Activated naive CD8-positive, alpha-beta T cell (primary cell): ENCODE measurements around the gene PARVB.

Experiments used
- H3K27ac Mint-ChIP-seq: one replicate; pipeline ENCODE4 v1.8.0; 2021; ENCODE audit warnings: mixed read lengths
- H3K27me3 Mint-ChIP-seq: one replicate; pipeline ENCODE4 v1.8.0; 2021; ENCODE audit warnings: mixed read lengths
- H3K36me3 Mint-ChIP-seq: one replicate; pipeline ENCODE4 v1.8.0; 2021; ENCODE audit warnings: mixed read lengths
- H3K4me1 Mint-ChIP-seq: one replicate; pipeline ENCODE4 v1.8.0; 2021; ENCODE audit warnings: low read depth, mixed read lengths
- H3K4me3 Mint-ChIP-seq: one replicate; pipeline ENCODE4 v1.8.0; 2021; ENCODE audit warnings: mild to moderate bottlenecking, mixed read lengths
- H3K9me3 Mint-ChIP-seq: one replicate; pipeline ENCODE4 v1.8.0; 2021; ENCODE audit warnings: low read depth, mixed read lengths

The PARVB gene

DNA sequence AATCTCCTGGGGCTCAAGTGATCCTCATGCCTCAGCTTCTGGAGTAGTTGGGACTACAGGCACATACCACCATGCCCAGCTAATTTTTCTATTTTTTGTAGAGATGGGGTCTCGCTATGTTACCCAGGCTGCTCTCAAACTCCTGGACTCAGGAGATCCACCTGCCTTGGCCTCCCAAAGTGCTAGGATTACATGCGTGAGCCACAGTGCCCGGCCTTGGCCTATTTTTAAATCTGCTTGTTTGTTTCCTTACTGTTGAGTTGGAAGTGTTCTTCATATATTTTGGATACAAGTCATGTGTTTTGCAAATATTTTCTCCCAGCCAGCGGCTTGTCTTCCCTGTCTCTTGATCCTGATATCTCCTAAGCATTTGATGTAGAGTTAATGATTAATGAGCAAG is 5.0 kb downstream of the PARVB start:
- Mint-ChIP-seq H3K27ac (no peak overlapping the region), H3K4me1 (peaks cover 27% of the 10 kb centered on the region)

DNA sequence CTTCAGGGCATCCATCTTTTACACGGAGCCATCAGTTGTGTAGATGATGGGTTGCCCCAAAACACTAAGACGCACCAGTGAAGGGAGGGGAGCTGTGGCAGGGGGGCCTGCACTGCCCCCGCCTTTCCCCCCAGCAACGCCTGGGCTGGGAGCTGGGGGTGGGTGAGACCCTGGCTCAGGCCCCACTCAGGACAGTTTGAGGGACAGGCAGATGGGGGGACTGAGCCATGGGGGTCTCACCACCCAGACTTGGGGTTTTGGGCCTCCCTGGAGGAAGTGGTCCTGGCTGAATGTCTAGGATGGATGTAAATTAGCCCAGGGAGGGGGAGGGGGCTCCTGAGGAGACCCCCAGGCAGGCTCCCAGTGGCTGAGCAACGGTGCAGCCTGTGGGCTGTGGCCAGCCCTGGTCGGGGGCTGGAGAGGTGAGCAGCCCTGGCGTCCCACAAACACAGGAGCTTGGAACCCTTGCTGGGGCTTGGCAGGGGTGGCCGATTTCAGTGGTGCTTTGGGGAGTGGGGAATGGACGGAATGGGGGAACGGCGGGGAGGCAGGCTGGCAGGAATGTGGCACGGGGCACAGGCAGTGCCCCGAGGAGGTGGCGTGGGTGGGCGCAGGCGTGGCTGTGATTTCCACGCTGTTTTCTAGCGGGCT is 6.1 kb downstream of the PARVB start:
- peaks cover 24% of the 10 kb centered on the region for H3K4me1 Mint-ChIP-seq
- no peaks in the 10 kb centered on the region for H3K9me3 Mint-ChIP-seq
- H3K27me3 Mint-ChIP-seq, result peaks cover 10% of the 10 kb centered on the region
- no peak overlapping the region for H3K4me3 Mint-ChIP-seq
- no peaks in the 10 kb centered on the region for H3K36me3 Mint-ChIP-seq
- no peak overlapping the region for H3K27ac Mint-ChIP-seq

More for the DNA sequence above, 5.0 kb downstream of the PARVB start:
- Mint-ChIP-seq H3K27me3 (peaks cover 11% of the 10 kb centered on the region), H3K4me3 (no peak overlapping the region), H3K9me3 (no peaks in the 10 kb centered on the region), H3K36me3 (no peaks in the 10 kb centered on the region)

DNA sequence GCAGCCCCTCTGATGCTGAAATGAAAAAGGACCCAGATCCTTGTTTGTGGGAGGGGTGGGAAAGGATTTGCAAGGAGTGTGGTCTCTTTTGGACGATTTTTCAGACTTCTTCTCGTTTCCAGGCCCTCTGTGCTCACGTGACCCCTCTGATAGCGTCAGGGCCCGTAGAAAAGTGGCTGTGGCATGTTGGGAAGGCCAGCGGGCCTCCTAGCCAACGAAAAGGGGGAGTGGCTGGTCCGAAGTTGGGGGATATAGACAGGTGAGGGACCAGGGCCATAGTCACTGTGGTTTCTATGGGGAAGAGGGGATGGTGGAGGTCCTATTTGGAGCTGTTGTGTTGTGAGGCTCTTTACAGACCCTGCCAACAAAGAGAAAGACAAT is 6.6 kb downstream of the PARVB start:
- no peak overlapping the region for H3K4me3 Mint-ChIP-seq
- H3K36me3 Mint-ChIP-seq, result no peaks in the 10 kb centered on the region
- H3K27ac Mint-ChIP-seq, result no peak overlapping the region
- peaks cover 7% of the 10 kb centered on the region for H3K27me3 Mint-ChIP-seq
- peaks cover 21% of the 10 kb centered on the region for H3K4me1 Mint-ChIP-seq
- H3K9me3 Mint-ChIP-seq, result no peaks in the 10 kb centered on the region

DNA sequence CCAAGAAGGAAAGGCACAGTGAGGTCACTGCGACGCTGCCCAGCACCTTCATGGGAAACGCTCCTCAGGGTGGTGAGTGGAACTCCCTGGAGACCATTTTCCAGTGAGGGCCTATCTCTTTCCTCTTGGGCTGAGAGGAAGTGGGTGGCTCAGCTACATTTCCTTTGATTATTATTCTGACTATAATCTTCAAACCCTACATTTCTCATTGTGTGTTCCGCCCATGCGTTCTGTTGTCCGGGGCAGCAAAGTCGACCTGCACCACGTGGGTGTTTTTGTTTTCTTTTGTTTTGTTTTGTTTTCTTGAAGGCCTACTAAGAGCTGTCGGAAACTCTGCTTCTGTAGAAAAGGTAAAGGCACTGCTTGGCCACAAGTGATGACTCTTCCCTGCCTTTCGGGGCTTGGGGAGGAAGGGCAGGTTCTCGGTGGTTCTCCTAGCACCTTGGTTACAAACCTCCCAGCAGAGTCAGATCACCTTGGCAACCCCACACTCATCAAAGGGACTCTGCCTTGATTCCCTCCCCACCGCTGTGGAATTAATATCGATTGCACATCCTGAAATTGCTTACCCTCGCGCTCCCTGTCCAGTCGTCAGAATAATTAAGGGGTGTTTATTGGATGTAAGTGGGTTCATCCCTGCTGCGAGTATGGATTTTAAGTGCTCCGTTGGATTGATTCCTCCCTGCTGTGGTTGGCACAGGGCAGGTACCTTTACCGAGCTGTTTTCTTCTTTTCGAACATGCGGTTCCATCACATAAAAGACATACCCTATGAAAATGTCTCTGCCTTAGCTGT is 7.3 kb downstream of the PARVB start:
- Mint-ChIP-seq H3K36me3 (no peaks in the 10 kb centered on the region), H3K4me3 (peak overlapping the region; percentile 57), H3K4me1 (peaks cover 16% of the 10 kb centered on the region), H3K27me3 (peaks cover 3% of the 10 kb centered on the region), H3K27ac (no peak overlapping the region), H3K9me3 (no peaks in the 10 kb centered on the region)

DNA sequence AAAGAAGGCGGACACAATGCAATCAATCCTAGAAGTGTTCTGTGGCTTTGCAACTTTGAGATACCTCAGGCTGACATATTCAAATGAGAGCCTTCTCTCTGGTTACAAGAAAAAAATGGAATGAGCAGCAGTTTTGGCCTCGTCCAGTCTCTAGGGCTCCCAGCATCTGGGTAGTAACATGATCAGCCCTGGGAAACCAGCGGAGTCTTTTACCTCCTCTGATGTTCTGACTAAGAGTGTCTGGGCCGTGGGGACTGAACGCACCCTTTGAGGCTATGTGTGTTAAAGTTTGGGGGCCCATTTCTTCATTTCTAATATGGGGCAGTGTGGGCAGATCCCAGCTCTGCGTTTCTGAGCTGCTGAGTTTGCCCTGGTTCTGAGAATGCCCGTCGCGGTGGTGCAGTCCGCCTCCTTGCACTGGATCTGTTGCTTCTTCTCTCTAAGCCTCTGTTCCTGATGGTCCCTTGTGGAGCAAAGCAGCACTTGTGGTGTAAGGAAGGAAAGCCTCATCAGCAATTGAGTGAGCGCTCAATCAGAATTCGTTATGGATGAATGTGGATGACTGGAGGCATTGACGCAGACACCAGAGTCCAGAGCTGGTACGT is 8.1 kb downstream of the PARVB start:
- H3K4me1 Mint-ChIP-seq, result peaks cover 7% of the 10 kb centered on the region
- H3K36me3 Mint-ChIP-seq, result no peaks in the 10 kb centered on the region
- H3K27me3 Mint-ChIP-seq, result peaks cover 3% of the 10 kb centered on the region
- no peak overlapping the region for H3K4me3 Mint-ChIP-seq
- H3K27ac Mint-ChIP-seq, result no peak overlapping the region
- H3K9me3 Mint-ChIP-seq, result no peaks in the 10 kb centered on the region

DNA sequence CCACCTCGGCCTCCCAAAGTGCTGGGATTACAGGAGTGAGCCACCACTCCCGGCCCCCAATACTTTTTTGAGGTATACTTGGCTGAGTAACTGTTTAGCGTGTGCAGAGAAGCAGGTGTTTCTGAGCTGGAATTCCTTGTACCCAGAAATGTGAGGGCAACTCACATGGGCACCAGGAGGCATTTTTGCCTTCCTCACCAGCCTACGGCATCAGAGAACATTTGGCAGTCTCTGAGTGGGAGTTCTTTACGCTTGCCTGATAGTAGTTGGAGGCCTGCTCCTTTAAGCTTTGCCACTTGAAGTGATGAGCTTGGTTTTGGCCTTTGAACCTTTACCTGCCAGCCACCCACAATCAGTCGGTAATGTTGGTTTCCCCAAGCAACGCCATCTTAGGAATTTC is 9.2 kb downstream of the PARVB start:
- H3K4me1 Mint-ChIP-seq, result peaks cover 6% of the 10 kb centered on the region
- H3K36me3 Mint-ChIP-seq, result no peaks in the 10 kb centered on the region
- no peak overlapping the region for H3K4me3 Mint-ChIP-seq
- H3K27ac Mint-ChIP-seq, result no peak overlapping the region
- H3K9me3 Mint-ChIP-seq, result no peaks in the 10 kb centered on the region
- H3K27me3 Mint-ChIP-seq, result peaks cover 6% of the 10 kb centered on the region

DNA sequence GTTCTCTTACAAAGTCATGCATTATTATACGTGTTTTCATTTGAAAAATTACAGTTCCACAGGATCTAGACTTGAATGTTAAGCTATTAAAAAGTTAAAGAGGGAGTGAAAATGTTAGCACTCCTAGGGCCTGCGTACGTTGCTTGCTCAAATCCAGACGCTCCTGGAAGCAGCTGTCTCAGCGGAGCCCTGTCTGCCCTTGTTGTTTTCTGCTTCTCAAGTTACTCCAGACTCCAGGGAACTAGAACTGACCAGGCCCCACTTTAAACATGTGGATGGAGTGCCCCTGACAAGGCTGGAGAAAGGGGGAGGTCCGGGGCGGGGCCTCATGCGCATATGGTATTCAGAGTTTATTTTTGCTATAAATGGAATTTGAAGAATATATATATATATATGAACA is 9.6 kb downstream of the PARVB start:
- peaks cover 4% of the 10 kb centered on the region for H3K27me3 Mint-ChIP-seq
- no peaks in the 10 kb centered on the region for H3K36me3 Mint-ChIP-seq
- no peak overlapping the region for H3K4me3 Mint-ChIP-seq

DNA sequence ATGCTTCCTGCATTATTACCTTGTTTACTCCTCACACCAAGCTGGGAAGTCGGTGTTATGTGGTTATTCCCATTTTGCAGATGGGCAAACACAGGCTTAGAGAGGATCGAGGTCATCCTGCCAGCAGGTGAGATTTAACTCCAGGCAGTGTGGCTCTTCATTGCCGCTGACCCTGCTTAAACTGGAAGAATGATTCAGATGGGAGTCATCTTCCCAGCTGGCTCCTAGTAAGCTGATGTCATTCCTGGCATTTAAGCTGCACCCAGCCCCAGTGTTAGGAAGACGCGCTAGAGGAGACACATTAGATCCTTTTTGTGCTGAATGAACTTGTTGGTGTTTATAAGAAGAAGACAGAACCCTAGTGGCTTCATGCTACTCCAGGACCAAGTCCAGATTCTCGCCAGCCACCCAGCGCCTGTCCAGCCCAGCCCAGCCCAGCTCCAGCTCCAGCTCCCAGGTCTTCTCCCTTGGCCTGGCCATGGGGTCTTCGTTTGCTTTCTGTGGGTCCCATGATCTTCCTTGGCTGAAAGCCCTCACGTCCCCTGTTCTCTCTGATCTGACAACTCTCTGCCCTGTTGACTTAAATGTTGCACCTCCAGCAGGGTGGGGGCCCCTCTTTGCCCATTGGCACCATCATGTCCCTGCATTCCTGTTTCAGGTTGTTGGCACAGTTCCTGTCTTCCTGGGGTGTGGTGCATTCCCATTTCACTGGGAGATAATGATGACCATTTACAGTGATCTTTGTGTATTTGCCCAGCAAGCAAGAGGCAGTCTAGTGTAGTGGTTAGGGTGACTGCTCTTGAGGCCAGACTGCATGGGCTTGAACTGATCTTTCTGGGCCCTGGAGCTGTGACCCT is 13.6 kb downstream of the PARVB start:
- Mint-ChIP-seq H3K36me3 (no peaks in the 10 kb centered on the region), H3K27ac (no peak overlapping the region), H3K9me3 (no peaks in the 10 kb centered on the region)

More for the DNA sequence above, 9.6 kb downstream of the PARVB start:
- Mint-ChIP-seq H3K4me1 (peaks cover 6% of the 10 kb centered on the region), H3K27ac (no peak overlapping the region), H3K9me3 (no peaks in the 10 kb centered on the region)

DNA sequence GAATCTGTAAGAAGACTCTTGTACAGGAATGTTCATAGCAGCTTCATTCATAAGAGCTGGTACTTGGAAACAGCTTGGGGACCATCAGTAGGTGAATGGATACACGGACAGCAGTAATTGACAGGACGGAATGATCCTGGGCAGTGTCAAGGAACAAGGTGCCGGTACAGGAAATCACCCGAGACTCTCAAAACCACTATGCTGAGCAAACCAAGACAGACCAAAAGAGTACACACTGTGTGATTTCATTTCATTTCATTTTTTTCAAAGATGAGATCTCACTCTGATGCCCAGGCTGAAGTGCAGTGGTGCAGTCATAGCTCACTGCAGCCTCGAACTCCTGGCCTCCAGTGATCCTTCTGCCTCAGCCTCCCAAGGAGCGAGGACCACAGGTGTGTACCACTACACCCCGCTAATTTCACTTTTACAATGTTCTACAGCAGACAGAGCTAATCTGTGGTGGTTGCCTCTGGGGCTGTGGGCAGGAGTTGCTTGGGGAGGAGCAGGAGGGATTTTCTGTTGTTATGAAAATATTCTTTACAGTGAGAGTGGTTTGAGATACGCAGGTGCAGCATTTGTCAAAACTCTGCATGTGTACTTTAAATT is 15.6 kb downstream of the PARVB start:
- no peaks in the 10 kb centered on the region for H3K9me3 Mint-ChIP-seq
- H3K27ac Mint-ChIP-seq, result no peak overlapping the region
- H3K27me3 Mint-ChIP-seq, result peaks cover 7% of the 10 kb centered on the region
- no peaks in the 10 kb centered on the region for H3K36me3 Mint-ChIP-seq
- no peak overlapping the region for H3K4me3 Mint-ChIP-seq
- H3K4me1 Mint-ChIP-seq, result peaks cover 4% of the 10 kb centered on the region

More for the DNA sequence above, 13.6 kb downstream of the PARVB start:
- H3K4me3 Mint-ChIP-seq, result no peak overlapping the region
- H3K27me3 Mint-ChIP-seq, result peaks cover 7% of the 10 kb centered on the region
- peaks cover 4% of the 10 kb centered on the region for H3K4me1 Mint-ChIP-seq

DNA sequence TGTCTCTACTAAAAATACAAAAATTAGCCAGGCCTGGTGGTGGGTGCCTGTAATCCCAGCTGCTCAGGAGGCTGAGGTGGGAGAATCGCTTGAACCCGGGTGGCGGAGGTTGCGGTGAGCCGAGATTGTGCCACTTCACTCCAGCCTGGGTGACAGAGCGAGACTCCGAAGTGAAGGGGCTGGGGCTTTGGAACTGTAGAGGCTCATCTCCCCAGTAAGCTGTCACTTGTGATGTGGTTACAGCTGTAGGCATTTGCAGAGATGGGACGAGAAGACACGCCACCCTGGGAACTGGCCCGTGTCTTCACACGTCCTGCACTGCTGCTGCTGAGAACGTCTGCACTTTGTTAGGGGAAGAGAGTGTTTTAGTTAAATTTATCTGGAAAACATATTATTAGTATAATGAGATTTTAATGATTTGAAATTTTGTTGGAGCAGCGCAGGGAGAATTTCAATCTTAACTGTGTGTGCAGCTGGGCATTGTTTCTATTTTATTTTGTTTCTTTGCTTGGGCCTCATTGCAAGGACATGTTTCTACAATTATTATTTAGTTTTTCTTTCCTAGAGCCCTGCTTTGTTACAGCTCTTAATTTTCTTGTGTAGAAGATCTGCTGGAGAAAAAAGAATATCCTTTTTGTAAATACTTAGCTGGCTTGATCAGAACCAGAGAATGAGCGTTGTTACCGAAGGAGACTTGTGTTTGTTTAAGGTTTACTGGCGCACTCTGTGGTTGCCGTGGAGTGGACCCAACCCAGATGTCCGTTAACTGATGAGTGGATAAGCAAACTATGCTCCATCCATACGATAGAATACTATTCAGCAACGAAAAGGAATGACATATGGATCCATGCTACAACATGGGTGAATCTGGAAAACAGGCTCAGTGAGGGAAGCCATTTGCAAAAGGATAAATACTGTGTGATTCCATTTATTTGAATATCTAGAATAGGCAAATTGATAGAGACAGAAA is 18.4 kb downstream of the PARVB start:
- Mint-ChIP-seq H3K27ac (no peak overlapping the region), H3K36me3 (no peaks in the 10 kb centered on the region), H3K4me1 (peaks cover 4% of the 10 kb centered on the region), H3K27me3 (peaks cover 7% of the 10 kb centered on the region), H3K4me3 (no peak overlapping the region), H3K9me3 (no peaks in the 10 kb centered on the region)

DNA sequence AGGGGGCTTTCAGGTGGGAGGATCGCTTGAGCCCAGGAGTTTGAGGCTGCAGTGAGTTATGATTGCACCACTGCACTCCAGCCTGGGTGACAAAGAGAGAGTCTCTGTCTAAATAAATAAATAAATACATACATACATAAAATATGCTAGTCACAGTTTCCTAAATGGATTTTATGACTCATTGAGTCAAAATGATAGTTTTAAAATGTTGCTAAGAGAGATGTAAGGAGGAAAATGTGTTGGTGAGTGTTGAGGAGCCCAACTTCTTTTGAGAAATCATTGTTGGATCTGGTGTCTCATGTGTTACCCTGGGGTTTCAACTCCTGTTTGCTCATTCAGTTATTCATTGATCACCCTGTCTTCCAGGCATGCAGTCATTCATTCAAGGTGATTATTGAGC is 21.0 kb downstream of the PARVB start:
- no peaks in the 10 kb centered on the region for H3K9me3 Mint-ChIP-seq
- H3K4me1 Mint-ChIP-seq, result peaks cover 6% of the 10 kb centered on the region
- H3K4me3 Mint-ChIP-seq, result no peak overlapping the region
- H3K27me3 Mint-ChIP-seq, result peaks cover 1% of the 10 kb centered on the region
- H3K36me3 Mint-ChIP-seq, result no peaks in the 10 kb centered on the region
- H3K27ac Mint-ChIP-seq, result no peak overlapping the region

DNA sequence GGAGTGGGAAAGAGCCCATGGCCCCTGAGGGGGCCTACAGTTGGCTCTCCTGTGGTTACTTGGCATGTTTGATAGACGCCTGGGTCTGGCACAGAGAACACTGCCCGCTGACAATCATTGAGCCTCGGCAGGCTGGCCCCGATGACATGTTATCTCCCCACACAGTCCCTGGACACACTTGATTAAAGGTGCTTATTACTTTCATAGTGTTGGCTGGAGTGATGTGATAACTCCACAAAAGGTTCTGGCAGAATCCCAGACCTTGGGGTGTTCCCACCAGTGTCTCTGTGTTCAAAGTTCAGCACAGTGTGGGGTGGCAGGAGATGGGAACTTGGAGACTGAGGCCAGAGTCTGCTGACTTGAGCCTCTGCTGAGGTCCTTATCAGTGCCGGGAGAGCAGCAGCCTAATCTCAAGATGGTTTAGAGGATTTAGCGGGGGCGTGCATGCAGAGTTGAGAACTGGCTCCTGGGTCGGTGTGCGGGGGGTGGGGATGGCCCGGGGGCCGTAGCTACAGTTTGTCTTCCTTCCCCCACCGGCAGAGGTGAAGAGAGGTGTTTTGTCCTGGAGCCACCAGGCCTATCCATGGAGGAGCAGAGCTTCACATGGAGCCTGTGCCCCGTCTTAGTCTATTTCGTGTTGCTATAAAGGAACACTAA is 22.5 kb downstream of the PARVB start:
- H3K27ac Mint-ChIP-seq, result no peak overlapping the region

DNA sequence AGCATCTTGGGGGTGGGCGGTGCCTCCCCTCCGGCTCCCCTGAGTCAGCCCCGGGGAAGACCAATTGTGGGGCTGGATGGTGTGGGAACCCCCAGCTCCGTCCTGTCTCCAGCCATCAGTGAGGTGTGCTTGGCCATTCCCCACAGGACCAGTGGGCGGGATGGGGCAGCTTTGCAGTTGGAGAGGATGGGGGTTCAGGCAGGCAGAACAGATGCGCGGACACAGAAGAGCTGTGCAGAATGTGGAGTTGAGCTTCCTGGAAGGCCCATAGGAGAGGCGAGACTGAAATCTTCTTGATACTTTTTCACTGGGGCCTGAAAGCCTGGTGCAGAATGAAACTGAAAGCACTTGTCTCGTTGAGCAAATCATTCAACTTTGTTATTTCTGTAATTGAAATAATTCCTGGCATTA is 23.8 kb downstream of the PARVB start:
- Mint-ChIP-seq H3K4me1 (peaks cover 6% of the 10 kb centered on the region), H3K4me3 (no peak overlapping the region), H3K27me3 (no peaks in the 10 kb centered on the region), H3K27ac (no peak overlapping the region), H3K36me3 (no peaks in the 10 kb centered on the region), H3K9me3 (no peaks in the 10 kb centered on the region)

More for the DNA sequence above, 22.5 kb downstream of the PARVB start:
- no peaks in the 10 kb centered on the region for H3K27me3 Mint-ChIP-seq
- H3K36me3 Mint-ChIP-seq, result no peaks in the 10 kb centered on the region
- peaks cover 10% of the 10 kb centered on the region for H3K4me1 Mint-ChIP-seq
- no peak overlapping the region for H3K4me3 Mint-ChIP-seq
- H3K9me3 Mint-ChIP-seq, result no peaks in the 10 kb centered on the region
